ENCODE results near the gene DOCK8.

The DOCK8 gene

DNA sequence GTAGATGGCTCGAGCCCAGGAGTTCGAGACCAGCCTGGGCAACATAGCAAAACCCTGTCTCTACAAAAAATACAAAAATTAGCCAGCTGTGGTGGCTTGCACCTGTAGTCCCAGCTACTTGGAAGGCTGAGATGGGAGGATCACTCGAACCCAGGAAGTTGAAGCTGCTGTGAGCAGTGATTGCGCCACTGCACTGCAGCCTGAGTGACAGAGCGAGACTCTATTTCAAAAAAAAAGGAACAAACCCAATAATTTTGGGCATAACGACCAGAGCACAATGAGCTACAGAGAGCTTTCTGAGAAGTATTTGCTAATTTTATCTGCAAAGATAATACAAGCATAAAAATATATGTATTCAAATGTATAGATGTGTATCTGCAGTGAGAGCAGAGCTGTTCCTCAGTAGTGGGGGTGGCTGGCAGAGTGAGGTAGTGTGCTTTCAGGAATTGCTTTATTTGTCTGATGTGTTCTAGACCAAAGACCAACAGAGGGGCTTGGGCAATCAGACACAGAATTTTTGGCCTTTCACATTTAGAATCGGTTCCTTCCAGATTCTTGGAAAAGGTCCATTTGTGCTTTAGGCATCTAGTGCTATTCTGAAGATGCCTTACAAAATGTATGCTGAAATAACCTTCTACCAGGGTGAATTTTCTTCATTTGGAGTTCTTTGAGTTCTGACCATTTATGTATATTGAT lies 5.2 kb downstream of the DOCK8 start:
- TF ChIP-seq, protein P1, sequence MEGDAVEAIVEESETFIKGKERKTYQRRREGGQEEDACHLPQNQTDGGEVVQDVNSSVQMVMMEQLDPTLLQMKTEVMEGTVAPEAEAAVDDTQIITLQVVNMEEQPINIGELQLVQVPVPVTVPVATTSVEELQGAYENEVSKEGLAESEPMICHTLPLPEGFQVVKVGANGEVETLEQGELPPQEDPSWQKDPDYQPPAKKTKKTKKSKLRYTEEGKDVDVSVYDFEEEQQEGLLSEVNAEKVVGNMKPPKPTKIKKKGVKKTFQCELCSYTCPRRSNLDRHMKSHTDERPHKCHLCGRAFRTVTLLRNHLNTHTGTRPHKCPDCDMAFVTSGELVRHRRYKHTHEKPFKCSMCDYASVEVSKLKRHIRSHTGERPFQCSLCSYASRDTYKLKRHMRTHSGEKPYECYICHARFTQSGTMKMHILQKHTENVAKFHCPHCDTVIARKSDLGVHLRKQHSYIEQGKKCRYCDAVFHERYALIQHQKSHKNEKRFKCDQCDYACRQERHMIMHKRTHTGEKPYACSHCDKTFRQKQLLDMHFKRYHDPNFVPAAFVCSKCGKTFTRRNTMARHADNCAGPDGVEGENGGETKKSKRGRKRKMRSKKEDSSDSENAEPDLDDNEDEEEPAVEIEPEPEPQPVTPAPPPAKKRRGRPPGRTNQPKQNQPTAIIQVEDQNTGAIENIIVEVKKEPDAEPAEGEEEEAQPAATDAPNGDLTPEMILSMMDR (conservative IDR thresholded peaks at IDR 0.05; ENCODE audit: control insufficient read depth, insufficient read depth, low read depth, low read length): no peak
- DNase-seq (ENCODE audit: low read depth): no peak
- H3K4me3 ChIP-seq (ENCODE audit: control insufficient read depth, low read depth, low read length): no peak overlapping the region

DNA sequence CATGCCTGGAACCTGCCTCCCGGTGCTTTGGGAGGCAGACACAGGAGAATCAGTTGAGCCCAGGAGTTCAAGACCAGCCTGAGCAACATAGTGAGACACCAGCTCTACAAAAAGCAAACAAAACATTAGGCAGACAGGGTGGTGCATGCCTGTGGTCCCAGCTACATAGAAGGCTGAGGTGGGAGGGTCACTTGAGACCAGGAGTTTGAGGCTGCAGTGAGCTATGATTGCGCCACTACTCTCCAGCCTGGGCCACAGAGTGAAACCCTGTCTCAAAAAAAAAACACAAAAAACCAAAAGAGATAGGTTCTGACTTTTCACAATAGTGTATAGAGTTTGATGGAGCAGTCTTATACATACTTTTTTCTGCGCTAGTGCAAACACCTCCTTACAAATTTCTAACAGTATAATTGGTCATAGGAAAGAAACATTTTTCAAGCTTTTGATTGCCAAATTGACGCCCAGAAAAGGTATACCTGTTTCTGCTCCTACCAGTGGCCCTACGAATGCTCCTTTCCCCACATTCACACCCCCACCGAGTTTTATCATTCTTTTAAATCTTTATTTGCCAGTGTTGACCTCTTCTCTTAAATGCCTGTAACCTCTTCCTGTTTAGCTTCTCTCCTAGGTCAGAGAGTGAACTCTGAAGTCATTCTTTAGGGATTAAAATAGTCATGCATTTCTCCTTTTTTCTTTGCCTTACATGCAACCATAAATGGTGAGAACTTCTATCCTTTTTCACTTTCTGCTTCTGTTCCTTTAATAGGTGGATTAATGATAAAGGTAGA lies 7.5 kb downstream of the DOCK8 start:
- TF ChIP-seq, protein P1 (conservative IDR thresholded peaks at IDR 0.05; ENCODE audit: control insufficient read depth, insufficient read depth, low read depth, low read length): no peak
- DNase-seq (ENCODE audit: low read depth): no peak
- H3K4me3 ChIP-seq (ENCODE audit: control insufficient read depth, low read depth, low read length): no peak overlapping the region

DNA sequence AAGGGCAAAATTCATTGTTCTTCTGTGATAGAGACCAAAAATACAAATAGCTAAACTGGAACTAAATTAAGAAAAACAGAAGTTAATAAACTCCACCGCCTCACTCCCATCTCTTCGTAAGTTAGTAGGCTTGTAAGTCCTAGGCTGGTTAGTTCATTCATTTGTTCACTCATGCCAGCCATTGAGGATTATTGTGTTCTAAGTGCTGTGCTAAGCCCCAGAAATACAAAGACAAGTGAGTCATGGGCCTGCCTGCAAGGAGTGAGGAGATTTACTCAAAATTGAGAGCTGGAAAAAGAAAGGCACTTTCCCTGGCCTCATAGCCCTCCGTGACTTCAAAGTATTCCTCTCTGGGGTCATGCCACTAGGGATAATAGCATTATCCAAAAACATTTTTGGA lies 8.5 kb downstream of the DOCK8 start:
- DNase-seq (ENCODE audit: low read depth): no peak
- H3K4me3 ChIP-seq (ENCODE audit: control insufficient read depth, low read depth, low read length): no peak overlapping the region
- TF ChIP-seq, protein P1 (conservative IDR thresholded peaks at IDR 0.05; ENCODE audit: control insufficient read depth, insufficient read depth, low read depth, low read length): no peak

DNA sequence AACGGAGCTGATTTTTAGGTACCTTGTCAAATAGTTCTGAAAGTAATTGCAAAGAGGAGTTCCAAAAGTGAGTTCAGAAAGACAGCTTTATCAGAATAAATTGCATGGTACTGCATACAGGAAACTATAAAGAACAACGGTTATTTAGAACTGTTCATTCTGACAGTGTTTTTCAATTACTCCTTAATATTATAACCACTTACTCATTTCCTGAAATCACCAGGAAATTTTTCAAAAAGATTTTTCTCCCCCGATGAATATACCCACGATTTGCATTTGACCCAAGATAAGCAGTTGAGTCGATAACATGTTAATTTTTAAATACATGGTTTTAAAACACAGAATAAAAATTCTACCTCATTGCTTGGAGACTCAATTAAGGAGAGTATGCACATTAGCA lies 9.4 kb downstream of the DOCK8 start:
- DNase-seq (ENCODE audit: low read depth): no peak
- TF ChIP-seq, protein P1 (conservative IDR thresholded peaks at IDR 0.05; ENCODE audit: control insufficient read depth, insufficient read depth, low read depth, low read length): no peak

DNA sequence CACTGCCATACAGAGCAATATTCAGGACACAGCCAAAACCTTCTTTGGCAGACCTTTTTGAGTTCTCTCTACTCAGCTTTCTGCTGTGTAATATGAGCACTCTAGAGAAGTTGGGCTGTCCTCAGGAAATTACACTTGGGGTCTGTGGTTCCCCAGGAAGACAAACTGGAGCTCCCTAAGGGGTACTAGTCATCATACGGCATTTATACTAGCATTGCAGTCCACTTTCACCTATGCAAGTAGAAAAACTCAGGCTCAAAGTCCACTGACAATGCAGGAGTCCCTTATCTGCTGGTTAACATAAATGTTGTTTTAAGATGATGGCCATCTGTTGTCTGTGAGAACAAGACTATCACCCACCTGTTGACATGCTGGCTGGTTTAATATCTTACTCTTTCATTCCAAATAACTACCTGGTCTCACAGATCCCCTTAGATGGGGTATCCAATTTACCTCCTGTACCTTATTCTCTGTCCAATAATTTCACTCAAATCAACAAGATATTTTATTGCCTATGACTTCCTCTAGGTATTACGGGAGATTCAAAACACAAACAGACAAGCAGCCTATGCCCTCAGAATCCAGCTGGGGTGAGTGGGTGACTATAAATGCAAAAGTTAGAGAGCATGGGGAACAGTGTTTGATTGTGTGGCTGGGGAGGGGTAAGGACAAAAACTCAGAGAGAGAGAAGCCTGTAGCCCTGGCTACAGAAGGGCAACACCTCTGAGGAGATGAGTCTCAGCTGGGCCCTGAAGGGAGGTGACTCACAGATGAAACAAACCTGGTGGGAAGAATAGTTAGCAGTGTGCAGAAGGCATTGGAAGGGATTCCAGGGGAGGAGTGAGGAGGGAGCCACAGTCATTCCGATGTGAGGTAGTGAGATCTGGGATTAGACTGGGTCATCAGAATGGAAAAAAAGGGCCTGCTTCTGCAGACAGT lies 10.2 kb downstream of the DOCK8 start:
- TF ChIP-seq, protein P1 (conservative IDR thresholded peaks at IDR 0.05; ENCODE audit: control insufficient read depth, insufficient read depth, low read depth, low read length): no peak
- no peak overlapping the region for H3K4me3 ChIP-seq (ENCODE audit: control insufficient read depth, low read depth, low read length)
- DNase-seq (ENCODE audit: low read depth): no peak

More for the DNA sequence above, 9.4 kb downstream of the DOCK8 start:
- no peak overlapping the region for H3K4me3 ChIP-seq (ENCODE audit: control insufficient read depth, low read depth, low read length)

DNA sequence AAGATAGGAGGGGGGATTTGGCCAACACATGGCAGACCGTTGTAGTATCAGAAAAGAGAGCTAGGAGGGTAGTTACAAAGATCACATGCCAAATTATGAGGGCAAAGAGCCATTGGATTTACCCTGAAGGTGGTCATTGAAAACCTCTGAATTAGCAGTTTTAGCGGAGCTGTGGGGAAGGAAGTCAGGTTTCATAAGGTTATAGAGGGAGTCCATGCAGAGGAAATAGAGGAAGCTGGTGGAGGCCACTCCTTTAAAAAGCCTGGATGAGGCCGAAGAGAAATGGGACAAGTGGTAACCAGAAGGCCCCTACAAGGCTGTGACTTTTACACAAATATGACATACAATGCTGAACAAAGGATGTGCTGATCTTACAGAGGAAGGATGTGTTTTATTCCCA lies 13.2 kb downstream of the DOCK8 start:
- TF ChIP-seq, protein P1 (conservative IDR thresholded peaks at IDR 0.05; ENCODE audit: control insufficient read depth, insufficient read depth, low read depth, low read length): no peak
- DNase-seq (ENCODE audit: low read depth): no peak
- no peak overlapping the region for H3K4me3 ChIP-seq (ENCODE audit: control insufficient read depth, low read depth, low read length)
